HG02938 (cell line): ENCODE data around the gene PHACTR3.
"Not testable (repeated sequence)": the region's sequence is repeated elsewhere in the genome, so short reads cannot be mapped to it uniquely, and the experiment has no call there.

Experiments used
- ATAC-seq: cut with Tn5 transposase; IDR thresholded peaks from one replicate; pipeline ENCODE4 v1.9.1; 2021; ENCODE audit warnings: mild to moderate bottlenecking, moderate library complexity; ENCODE audit not compliant: unreplicated experiment

The PHACTR3 gene

GRCh38 chr20:59603781-59604541 lies at the start of gene PHACTR3:
Gene PHACTR3 (plus strand): TSS chr20:59604540. CDS start chr20:59605015, 475 bp downstream.
- ATAC-seq: no peak

GRCh38 chr20:59557733-59558529 lies 46.4 kb upstream of the PHACTR3 start:
- ATAC-seq: not testable (repeated sequence)

- no peak for ATAC-seq
Measured at GRCh38 chr20:59559024-59559817, 45.1 kb upstream of the PHACTR3 start.

- no peak for ATAC-seq
Measured at GRCh38 chr20:59559863-59560262, 44.5 kb upstream of the PHACTR3 start.

- ATAC-seq: no peak
Measured at GRCh38 chr20:59560588-59561227, 43.6 kb upstream of the PHACTR3 start.

- ATAC-seq: no peak
Measured at GRCh38 chr20:59561228-59561605, 43.1 kb upstream of the PHACTR3 start.

- ATAC-seq: no peak
Measured at GRCh38 chr20:59561614-59562277, 42.6 kb upstream of the PHACTR3 start.

GRCh38 chr20:59564171-59564570 lies 40.2 kb upstream of the PHACTR3 start:
- ATAC-seq: no peak

GRCh38 chr20:59564943-59565342 lies 39.4 kb upstream of the PHACTR3 start:
- ATAC-seq: no peak

GRCh38 chr20:59565768-59566461 lies 38.4 kb upstream of the PHACTR3 start:
- ATAC-seq: no peak

- ATAC-seq: no peak
Measured at GRCh38 chr20:59566631-59567524, 37.5 kb upstream of the PHACTR3 start.

GRCh38 chr20:59567585-59568508 lies 36.5 kb upstream of the PHACTR3 start:
- ATAC-seq: no peak

GRCh38 chr20:59568509-59569024 lies 35.8 kb upstream of the PHACTR3 start:
- no peak for ATAC-seq

- no peak for ATAC-seq
Measured at GRCh38 chr20:59569305-59569704, 35.0 kb upstream of the PHACTR3 start.

GRCh38 chr20:59571151-59571550 lies 33.2 kb upstream of the PHACTR3 start:
- no peak for ATAC-seq

GRCh38 chr20:59571551-59572314 lies 32.6 kb upstream of the PHACTR3 start:
- peak; percentile 67 for ATAC-seq

- ATAC-seq: no peak
Measured at GRCh38 chr20:59572515-59572914, 31.8 kb upstream of the PHACTR3 start.
